ENCODE measurements around the gene C2orf81. TPM values are rescaled to one million over a fixed set of nuclear protein-coding genes. Genes with fewer than 3 reads are reported as not detected.
A peak's percentile ranks its signal among the peaks of the same experiment; 100 is the strongest.
"Not testable (repeated sequence)": the region's sequence is repeated elsewhere in the genome, so short reads cannot be mapped to it uniquely, and the experiment has no call there.

Gene C2orf81
- total RNA-seq, 1 experiment from 2014 or later, result 2.4 TPM

- CTCF ChIA-PET, result no interaction called here
- Histone ChIP-seq H4K20me1 (ENCODE audit: low read length) (no peaks in the 10 kb centered on the region), H3K79me2 (ENCODE audit: low read length) (no peaks in the 10 kb centered on the region), H3K27me3 (ENCODE audit: low read length) (no peaks in the 10 kb centered on the region), H3K9ac (ENCODE audit: low read length) (no peak overlapping the region), H3K4me2 (ENCODE audit: low read length) (no peak overlapping the region), H2AFZ (ENCODE audit: low read length) (no peak overlapping the region), H3F3A (ENCODE audit: low read length, unreplicated experiment) (no peaks in the 10 kb centered on the region), H3K9me3 (ENCODE audit: low read length) (no peaks in the 10 kb centered on the region), H3K4me3 (ENCODE audit: low read length) (no peak overlapping the region), H3K4me1 (ENCODE audit: insufficient read depth, low read length) (peaks cover 6% of the 10 kb centered on the region; the same call in 1 of the 2 replicates), H3K27ac (ENCODE audit: low read length) (no peak overlapping the region), H3K36me3 (ENCODE audit: low read depth, low read length) (peaks cover 24% of the 10 kb centered on the region; the same call in 1 of the 2 replicates), H3K9me2 (replicated peaks; ENCODE audit: low read length) (no peaks in the 10 kb centered on the region)
- intact Hi-C loops (cut with micrococcal nuclease), result no loop called here
- no peak for TF ChIP-seq CTCF (conservative IDR thresholded peaks at IDR 0.05; ENCODE audit: low read depth, low read length)
- TF ChIP-seq EZH2 (IDR thresholded peaks at IDR 0.05; ENCODE audit: low read length, unreplicated experiment), result no peak
- no peak for TF ChIP-seq EZH2phosphoT487 (IDR thresholded peaks at IDR 0.05; ENCODE audit: borderline replicate concordance, low read length)
- ATAC-seq, result no peak
- POLR2A ChIA-PET (ENCODE audit: unreplicated experiment), result no interaction called here
- DNase-seq, result peak; percentile 11
- BruUV-seq (replicated peaks), result no TSS peak
These were observed 2.9 kb upstream of the C2orf81 start for GRCh38 chr2:74424139-74424992.

GRCh38 chr2:74423231-74424095 lies 2.0 kb upstream of the C2orf81 start:
- Histone ChIP-seq H3K27ac (ENCODE audit: low read length) (no peak overlapping the region), H3K4me3 (ENCODE audit: low read length) (no peak overlapping the region), H3K36me3 (ENCODE audit: low read depth, low read length) (peaks cover 17% of the 10 kb centered on the region; the same call in 1 of the 2 replicates), H3K9ac (ENCODE audit: low read length) (no peak overlapping the region), H4K20me1 (ENCODE audit: low read length) (no peaks in the 10 kb centered on the region), H3K9me2 (replicated peaks; ENCODE audit: low read length) (no peaks in the 10 kb centered on the region), H3K27me3 (ENCODE audit: low read length) (no peaks in the 10 kb centered on the region), H3F3A (ENCODE audit: low read length, unreplicated experiment) (no peaks in the 10 kb centered on the region), H3K4me1 (ENCODE audit: insufficient read depth, low read length) (peaks cover 6% of the 10 kb centered on the region; the same call in 1 of the 2 replicates), H3K79me2 (ENCODE audit: low read length) (no peaks in the 10 kb centered on the region), H3K4me2 (ENCODE audit: low read length) (no peak overlapping the region), H3K9me3 (ENCODE audit: low read length) (no peaks in the 10 kb centered on the region), H2AFZ (ENCODE audit: low read length) (no peak overlapping the region)
- ATAC-seq (no peak), DNase-seq (no peak)
- ChIA-PET CTCF (no interaction called here), POLR2A (ENCODE audit: unreplicated experiment) (no interaction called here)
- intact Hi-C loops (cut with micrococcal nuclease), result no loop called here
- TF ChIP-seq EZH2 (IDR thresholded peaks at IDR 0.05; ENCODE audit: low read length, unreplicated experiment), result no peak
- TF ChIP-seq CTCF (conservative IDR thresholded peaks at IDR 0.05; ENCODE audit: low read depth, low read length), result no peak
- BruUV-seq (replicated peaks), result no TSS peak

DNA sequence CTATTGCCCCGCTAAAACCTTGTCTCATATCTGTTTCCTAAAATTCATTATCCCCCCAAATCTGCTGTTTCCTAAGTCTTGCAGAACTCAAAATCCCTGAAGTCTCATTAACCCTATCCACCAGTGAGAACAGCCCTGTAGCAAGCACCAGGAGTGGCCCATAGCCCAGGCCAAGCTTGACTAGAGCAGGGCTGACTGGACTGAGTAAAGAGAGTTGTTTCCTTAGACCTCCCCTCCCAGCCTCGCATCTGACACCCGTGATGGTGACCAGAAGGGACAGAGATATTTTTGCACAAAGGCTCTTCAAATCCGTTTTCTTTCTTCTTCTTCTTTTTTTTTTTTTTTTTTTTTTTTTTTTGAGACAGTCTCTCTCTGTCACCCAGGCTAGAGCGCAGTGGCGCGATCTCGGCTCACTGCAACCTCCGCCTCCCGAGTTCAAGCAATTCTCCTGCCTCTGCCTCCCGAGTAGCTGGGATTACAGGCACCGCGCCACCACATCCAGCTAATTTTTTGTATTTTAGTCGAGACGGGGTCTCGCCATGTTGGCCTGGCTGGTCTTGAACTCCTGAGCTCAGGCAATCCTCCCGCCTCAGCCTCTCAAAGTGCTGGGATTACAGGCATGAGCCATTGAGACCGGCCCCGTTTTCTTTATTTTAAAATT lies 846 bp downstream of the C2orf81 start:
- H3F3A ChIP-seq (ENCODE audit: low read length, unreplicated experiment); DNase-seq; ATAC-seq; H3K79me2 ChIP-seq (ENCODE audit: low read length); H3K9me3 ChIP-seq (ENCODE audit: low read length); H3K9me2 ChIP-seq (replicated peaks; ENCODE audit: low read length); H3K27me3 ChIP-seq (ENCODE audit: low read length); H4K20me1 ChIP-seq (ENCODE audit: low read length); POLR2A ChIA-PET (ENCODE audit: unreplicated experiment); CTCF ChIA-PET; BruUV-seq (replicated peaks); H3K36me3 ChIP-seq (ENCODE audit: low read depth, low read length); H3K4me1 ChIP-seq (ENCODE audit: insufficient read depth, low read length): not testable (repeated sequence)
- Histone ChIP-seq H3K4me2 (ENCODE audit: low read length) (peak overlapping the region; percentile 99), H3K27ac (ENCODE audit: low read length) (peak overlapping the region; percentile 49; the same call in 1 of the 2 replicates), H3K9ac (ENCODE audit: low read length) (peak overlapping the region; percentile 57; the same call in 1 of the 2 replicates), H3K4me3 (ENCODE audit: low read length) (peak overlapping the region; percentile 88), H2AFZ (ENCODE audit: low read length) (peak overlapping the region; percentile 99)
- intact Hi-C loops (cut with micrococcal nuclease), result loop anchor here (2.0 kb wide), 1 partner anchor 20 kb away; the partner anchor contains the start of gene RTKN
